OCI-LY1 (cell line): Measurements from ENCODE around the gene PROM2.

Experiments used
- H2AFZ ChIP-seq: fragments of 200-600 bp; sonication (generic), shearing (Covaris generic); 2 replicates; pipeline ENCODE4 v1.6.0; 2014; ENCODE audit warnings: antibody characterized with exemption, mild to moderate bottlenecking, low read length
- H3F3A ChIP-seq: fragments of 200-600 bp; sonication (generic), shearing (Covaris generic); 2 replicates; pipeline ENCODE4 v1.6.0; 2014; ENCODE audit warnings: mild to moderate bottlenecking, antibody characterized with exemption, low read length, moderate library complexity; ENCODE audit not compliant: insufficient read depth
- H3K27ac ChIP-seq: fragments of 200-600 bp; sonication (generic); 2 replicates; pipeline ENCODE4 v1.5.1; 2014; ENCODE audit warnings: low read length, mixed run types, mild to moderate bottlenecking, low read depth; ENCODE audit not compliant: poor library complexity, severe bottlenecking
- H3K27me3 ChIP-seq: fragments of 200-600 bp; sonication (generic); 2 replicates; pipeline ENCODE4 v1.6.0; 2014; ENCODE audit warnings: antibody characterized with exemption, mild to moderate bottlenecking, low read length, moderate library complexity; ENCODE audit not compliant: insufficient read depth
- H3K36me3 ChIP-seq: fragments of 200-600 bp; sonication (generic); 2 replicates; pipeline ENCODE4 v1.6.1; 2014; ENCODE audit warnings: mild to moderate bottlenecking, antibody characterized with exemption, low read length, moderate library complexity, mixed read lengths; ENCODE audit not compliant: insufficient read depth
- H3K4me1 ChIP-seq: fragments of 200-600 bp; sonication (generic); 2 replicates; pipeline ENCODE4 v1.5.1; 2014; ENCODE audit warnings: mild to moderate bottlenecking, low read length, moderate library complexity; ENCODE audit not compliant: insufficient read depth, severe bottlenecking
- H3K4me2 ChIP-seq: fragments of 200-600 bp; sonication (generic), shearing (Covaris generic); 2 replicates; pipeline ENCODE4 v1.6.1; 2014; ENCODE audit warnings: low read length
- H3K4me3 ChIP-seq: fragments of 200-600 bp; sonication (generic); 2 replicates; pipeline ENCODE4 v1.5.1; 2014; ENCODE audit warnings: low read length, low read depth, mild to moderate bottlenecking, mixed read lengths; ENCODE audit not compliant: poor library complexity, severe bottlenecking
- H3K79me2 ChIP-seq: fragments of 200-600 bp; shearing (Covaris generic); 2 replicates; pipeline ENCODE4 v1.6.1; 2016; ENCODE audit warnings: mixed run types, low read length, mixed read lengths; ENCODE audit not compliant: insufficient read depth
- H3K9ac ChIP-seq: fragments of 200-600 bp; sonication (generic), shearing (Covaris generic); 2 replicates; pipeline ENCODE4 v1.6.1; 2014; ENCODE audit warnings: mild to moderate bottlenecking, low read length, mixed read lengths
- H3K9me2 ChIP-seq: fragments of 200-600 bp; sonication (generic), shearing (Covaris generic); 2 replicates; pipeline ENCODE4 v1.6.1; 2014; ENCODE audit warnings: low read depth, mild to moderate bottlenecking, low read length, mixed read lengths
- H3K9me3 ChIP-seq: fragments of 200-600 bp; shearing (Covaris generic); 2 replicates; pipeline ENCODE4 v1.6.1; 2014; ENCODE audit warnings: low read length, mixed read lengths
- H4K20me1 ChIP-seq: fragments of 200-600 bp; sonication (generic), shearing (Covaris generic); 2 replicates; pipeline ENCODE4 v1.6.0; 2016; ENCODE audit warnings: mild to moderate bottlenecking, low read length; ENCODE audit not compliant: insufficient read depth
- CTCF ChIP-seq: fragments of 200-600 bp; sonication (generic), shearing (Covaris generic); IDR thresholded peaks from 2 replicates; pipeline ENCODE4 v1.5.1; 2017; ENCODE audit warnings: mild to moderate bottlenecking, antibody characterized with exemption, low read length, moderate library complexity, mixed read lengths
- EZH2 ChIP-seq: fragments of 200-600 bp; sonication (generic), shearing (Covaris generic); IDR thresholded peaks from 2 replicates; pipeline ENCODE4 v1.8.0; 2017; ENCODE audit warnings: borderline replicate concordance, mixed run types, mild to moderate bottlenecking, antibody characterized with exemption, low read length, moderate library complexity, mixed read lengths

Gene PROM2

GRCh38 chr2:95232232-95232631 lies 42.0 kb upstream of the PROM2 start:
- no peak for TF ChIP-seq CTCF
- no peak for TF ChIP-seq EZH2
- Histone ChIP-seq H3F3A (no peaks in the 10 kb centered on the region), H3K4me1 (no peaks in the 10 kb centered on the region), H3K4me2 (no peak overlapping the region), H3K4me3 (no peak overlapping the region), H3K36me3 (no peaks in the 10 kb centered on the region), H3K27me3 (no peaks in the 10 kb centered on the region), H3K27ac (no peak overlapping the region), H3K9me3 (no peaks in the 10 kb centered on the region), H3K9me2 (no peaks in the 10 kb centered on the region), H3K79me2 (no peaks in the 10 kb centered on the region), H4K20me1 (no peaks in the 10 kb centered on the region), H2AFZ (no peak overlapping the region), H3K9ac (no peak overlapping the region)

- Histone ChIP-seq H3K36me3 (no peaks in the 10 kb centered on the region), H3K9ac (no peak overlapping the region), H3K4me1 (no peaks in the 10 kb centered on the region), H3K27ac (no peak overlapping the region), H3K4me3 (no peak overlapping the region), H2AFZ (no peak overlapping the region), H3K9me2 (no peaks in the 10 kb centered on the region), H3F3A (no peaks in the 10 kb centered on the region), H3K79me2 (no peaks in the 10 kb centered on the region), H3K4me2 (no peak overlapping the region), H3K27me3 (no peaks in the 10 kb centered on the region), H3K9me3 (no peaks in the 10 kb centered on the region), H4K20me1 (no peaks in the 10 kb centered on the region)
- no peak for TF ChIP-seq EZH2
- no peak for TF ChIP-seq CTCF
Measured at GRCh38 chr2:95234286-95234785, 39.9 kb upstream of the PROM2 start.

- no peaks in the 10 kb centered on the region for H3K9me2 ChIP-seq
- TF ChIP-seq EZH2 = no peak
- no peak for TF ChIP-seq CTCF
- H3K4me2 ChIP-seq = no peak overlapping the region
- no peak overlapping the region for H3K4me3 ChIP-seq
- H3K9ac ChIP-seq = no peak overlapping the region
- no peaks in the 10 kb centered on the region for H3K9me3 ChIP-seq
- no peaks in the 10 kb centered on the region for H3K79me2 ChIP-seq
- H3K36me3 ChIP-seq = no peaks in the 10 kb centered on the region
- no peaks in the 10 kb centered on the region for H3F3A ChIP-seq
- H3K4me1 ChIP-seq = no peaks in the 10 kb centered on the region
- no peak overlapping the region for H2AFZ ChIP-seq
- H3K27me3 ChIP-seq = no peaks in the 10 kb centered on the region
- no peak overlapping the region for H3K27ac ChIP-seq
- H4K20me1 ChIP-seq = no peaks in the 10 kb centered on the region
Measured at GRCh38 chr2:95234816-95235215, 39.4 kb upstream of the PROM2 start.
